Stimulated activated CD4-positive, alpha-beta T cell treated with anti-CD3 and anti-CD28 coated beads, TNF-alpha, amount 100 ng/mL, for 48 hours (primary cell): ENCODE measurements around the gene SLC4A1AP.

Source experiments
- DNase-seq, 3 donors: peaks; one replicate each; pipeline ENCODE4 v3.0.0-alpha.2; 2020; ENCODE audit warnings: low read depth in 3 of 3

The SLC4A1AP gene

GRCh38 chr2:27742571-27742970 lies 78.9 kb downstream of the SLC4A1AP start:
- DNase-seq: no peak
